Activated CD4-positive, alpha-beta T cell treated with anti-CD3 and anti-CD28 coated beads, Interleukin-2, amount 50 U/mL, for 1 hour (primary cell): ENCODE measurements around the gene RBM18.

Experiments used
- DNase-seq: peaks from one replicate; pipeline ENCODE4 v3.0.0-alpha.2; 2020

Gene RBM18

GRCh38 chr9:122221183-122221811 lies 43.3 kb downstream of the RBM18 start:
- DNase-seq, result no peak

GRCh38 chr9:122220673-122221182 lies 43.9 kb downstream of the RBM18 start:
- no peak for DNase-seq

GRCh38 chr9:122219856-122220672 lies 44.6 kb downstream of the RBM18 start:
- DNase-seq, result no peak

GRCh38 chr9:122218935-122219855 lies 45.4 kb downstream of the RBM18 start:
- no peak for DNase-seq

- no peak for DNase-seq
These were observed 46.3 kb downstream of the RBM18 start for GRCh38 chr9:122218071-122218934.

- no peak for DNase-seq
These were observed 47.0 kb downstream of the RBM18 start for GRCh38 chr9:122217640-122218039.

GRCh38 chr9:122216798-122217418 lies 47.7 kb downstream of the RBM18 start:
- DNase-seq, result no peak

GRCh38 chr9:122216138-122216797 lies 48.4 kb downstream of the RBM18 start:
- no peak for DNase-seq

- no peak for DNase-seq
These were observed 49.0 kb downstream of the RBM18 start for GRCh38 chr9:122215663-122216062.

GRCh38 chr9:122214507-122214906 lies 50.1 kb downstream of the RBM18 start:
- no peak for DNase-seq

GRCh38 chr9:122213589-122214413 lies 50.8 kb downstream of the RBM18 start:
- DNase-seq, result peak; percentile 31

GRCh38 chr9:122213102-122213588 lies 51.5 kb downstream of the RBM18 start:
- DNase-seq, result no peak

GRCh38 chr9:122212473-122213004 lies 52.1 kb downstream of the RBM18 start:
- no peak for DNase-seq

GRCh38 chr9:122209451-122209850 lies 55.2 kb downstream of the RBM18 start:
- DNase-seq, result no peak

- no peak for DNase-seq
These were observed 57.5 kb downstream of the RBM18 start for GRCh38 chr9:122207096-122207495.

GRCh38 chr9:122206118-122207046 lies 58.3 kb downstream of the RBM18 start:
- no peak for DNase-seq

- DNase-seq, result no peak
These were observed 59.5 kb downstream of the RBM18 start for GRCh38 chr9:122205176-122205575.

- DNase-seq, result no peak
These were observed 60.1 kb downstream of the RBM18 start for GRCh38 chr9:122204491-122204890.

- no peak for DNase-seq
These were observed 60.6 kb downstream of the RBM18 start for GRCh38 chr9:122204055-122204454.
